Stimulated activated CD4-positive, alpha-beta T cell treated with anti-CD3 and anti-CD28 coated beads, Interleukin-1b, Interleukin-23, amount 100 ng/mL, for 4 hours (primary cell): Measurements from ENCODE around the gene CLINT1.
A peak's percentile ranks its signal among the peaks of the same experiment; 100 is the strongest.

Experiments
- DNase-seq, 2 donors: peaks; one replicate each; pipeline ENCODE4 v3.0.0-alpha.2; 2020; ENCODE audit warnings: low read depth in 2 of 2

Gene CLINT1

GRCh38 chr5:157820593-157821252, 38.2 kb downstream of the CLINT1 start:
- DNase-seq: peak in 1 of 2 donors; percentile 4

GRCh38 chr5:157819502-157820115, 39.3 kb downstream of the CLINT1 start:
- DNase-seq: no peak

- no peak for DNase-seq
Measured at GRCh38 chr5:157818368-157818767, 40.6 kb downstream of the CLINT1 start.

- no peak for DNase-seq
Measured at GRCh38 chr5:157817928-157818327, 41.0 kb downstream of the CLINT1 start.

GRCh38 chr5:157817387-157817702, 41.6 kb downstream of the CLINT1 start:
- no peak for DNase-seq

GRCh38 chr5:157816682-157817386, 42.1 kb downstream of the CLINT1 start:
- DNase-seq: no peak

- DNase-seq: no peak
Measured at GRCh38 chr5:157812086-157812485, 46.9 kb downstream of the CLINT1 start.

- DNase-seq: no peak
Measured at GRCh38 chr5:157808043-157808442, 50.9 kb downstream of the CLINT1 start.

GRCh38 chr5:157802736-157803135, 56.2 kb downstream of the CLINT1 start:
- no peak for DNase-seq

- DNase-seq: no peak
Measured at GRCh38 chr5:157800137-157800536, 58.8 kb downstream of the CLINT1 start.

GRCh38 chr5:157799578-157799977, 59.4 kb downstream of the CLINT1 start:
- DNase-seq: no peak

- DNase-seq: no peak
Measured at GRCh38 chr5:157793301-157793700, 65.6 kb downstream of the CLINT1 start.

GRCh38 chr5:157785801-157786200, 73.1 kb downstream of the CLINT1 start:
- no peak for DNase-seq

- DNase-seq: no peak
Measured at GRCh38 chr5:157779221-157779620, 79.7 kb downstream of the CLINT1 start.

GRCh38 chr5:157778121-157778805, 80.7 kb downstream of the CLINT1 start:
- no peak for DNase-seq

GRCh38 chr5:157772127-157772526, 86.8 kb downstream of the CLINT1 start:
- DNase-seq: no peak

GRCh38 chr5:157770665-157771064, 88.3 kb downstream of the CLINT1 start:
- no peak for DNase-seq

- DNase-seq: no peak
Measured at GRCh38 chr5:157767689-157768088, 91.3 kb downstream of the CLINT1 start.

GRCh38 chr5:157766902-157767301, 92.0 kb downstream of the CLINT1 start:
- no peak for DNase-seq

- DNase-seq: no peak
Measured at GRCh38 chr5:157766442-157766841, 92.5 kb downstream of the CLINT1 start.

- no peak for DNase-seq
Measured at GRCh38 chr5:157764531-157764930, 94.4 kb downstream of the CLINT1 start.
